MM.1S (cell line): Measurements from ENCODE around the gene ABCA3.
"Not testable (repeated sequence)": the region's sequence is repeated elsewhere in the genome, so short reads cannot be mapped to it uniquely, and the experiment has no call there.

Source experiments
- DNase-seq: peaks from one replicate; pipeline ENCODE4 v3.0.0-alpha.2; 2015
- H2AFZ ChIP-seq: fragments of 300-600 bp; sonication (generic); 2 replicates; pipeline ENCODE4 v1.6.0; 2016; ENCODE audit warnings: antibody characterized with exemption, low read length
- H3F3A ChIP-seq: fragments of 300-600 bp; sonication (generic); 2 replicates; pipeline ENCODE4 v1.6.1; 2016; ENCODE audit warnings: mild to moderate bottlenecking, antibody characterized with exemption, low read length, moderate library complexity, mixed read lengths; ENCODE audit not compliant: insufficient read depth
- H3K27ac ChIP-seq: fragments of 300-600 bp; sonication (generic); 2 replicates; pipeline ENCODE4 v1.5.1; 2016; ENCODE audit warnings: mild to moderate bottlenecking, low read length
- H3K27me3 ChIP-seq: fragments of 300-600 bp; sonication (generic); replicated peaks from 2 replicates; pipeline ENCODE4 v1.6.0; 2016; ENCODE audit warnings: low read length; ENCODE audit not compliant: insufficient read depth
- H3K36me3 ChIP-seq: fragments of 300-600 bp; sonication (generic); replicated peaks from 2 replicates; pipeline ENCODE4 v1.6.1; 2016; ENCODE audit warnings: mild to moderate bottlenecking, low read length, mixed read lengths; ENCODE audit not compliant: insufficient read depth
- H3K4me1 ChIP-seq: fragments of 300-600 bp; sonication (generic); 2 replicates; pipeline ENCODE4 v1.6.1; 2016; ENCODE audit warnings: low read length, mixed read lengths
- H3K4me2 ChIP-seq: fragments of 300-600 bp; sonication (generic); 2 replicates; pipeline ENCODE4 v1.6.0; 2016; ENCODE audit warnings: low read depth, low read length
- H3K4me3 ChIP-seq: fragments of 300-600 bp; sonication (generic); 2 replicates; pipeline ENCODE4 v1.5.1; 2016; ENCODE audit warnings: low read length, mixed read lengths
- H3K79me2 ChIP-seq: fragments of 300-600 bp; sonication (generic); 2 replicates; pipeline ENCODE4 v1.6.1; 2016; ENCODE audit warnings: mixed run types, low read length, mixed read lengths
- H3K9ac ChIP-seq: fragments of 300-600 bp; sonication (generic); 2 replicates; pipeline ENCODE4 v1.6.1; 2016; ENCODE audit warnings: low read length, mixed read lengths
- H3K9me2 ChIP-seq: fragments of 300-600 bp; sonication (generic); replicated peaks from 2 replicates; pipeline ENCODE4 v1.6.1; 2016; ENCODE audit warnings: mild to moderate bottlenecking, low read length, mixed read lengths; ENCODE audit not compliant: insufficient read depth
- H3K9me3 ChIP-seq: fragments of 300-600 bp; sonication (generic); replicated peaks from 2 replicates; pipeline ENCODE4 v1.6.1; 2016; ENCODE audit warnings: mild to moderate bottlenecking, low read length, mixed read lengths; ENCODE audit not compliant: insufficient read depth
- H4K20me1 ChIP-seq: fragments of 300-600 bp; sonication (generic); 2 replicates; pipeline ENCODE4 v1.6.1; 2016; ENCODE audit warnings: mild to moderate bottlenecking, low read length, moderate library complexity, mixed read lengths; ENCODE audit not compliant: insufficient read depth
- CTCF ChIP-seq: fragments of 300-600 bp; sonication (generic); IDR thresholded peaks from 2 replicates; pipeline ENCODE4 v1.5.1; 2016; ENCODE audit warnings: antibody characterized with exemption, low read length, mixed read lengths
- EZH2 ChIP-seq: fragments of 300-600 bp; sonication (generic); optimal IDR thresholded peaks from 2 replicates; pipeline ENCODE3; 2017; ENCODE audit warnings: low read depth, mild to moderate bottlenecking, antibody characterized with exemption, low read length, mixed read lengths
- EZH2phosphoT487 ChIP-seq: fragments of 300-600 bp; sonication (generic); IDR thresholded peaks from 2 replicates; pipeline ENCODE4 v1.6.1; 2018; ENCODE audit warnings: antibody characterized with exemption, low read length

ABCA3 gene

GRCh38 chr16:2267913-2268666 is 72.4 kb downstream of the ABCA3 start, which contains the start of gene RNPS1:
RNPS1 (minus strand) TSS chr16:2268126; CDS start chr16:2264643, 3,483 bp downstream.
- peak within 1 kb of the TSS; percentile 86 for H3K9ac ChIP-seq
- H3K79me2 ChIP-seq: peaks cover 68% of the 10 kb centered on the region
- H3K9me3 ChIP-seq: no peaks in the 10 kb centered on the region
- DNase-seq: peak; percentile 97
- H3K4me2 ChIP-seq: peak within 1 kb of the TSS; percentile 92
- H3K36me3 ChIP-seq: no peaks in the 10 kb centered on the region; the same call in 1 of the 2 replicates
- H2AFZ ChIP-seq: peak within 1 kb of the TSS; percentile 76
- H3F3A ChIP-seq: no peaks in the 10 kb centered on the region
- H3K9me2 ChIP-seq: no peaks in the 10 kb centered on the region
- H3K27ac ChIP-seq: peak within 1 kb of the TSS; percentile 86
- H3K27me3 ChIP-seq: no peaks in the 10 kb centered on the region
- H4K20me1 ChIP-seq: peaks cover 34% of the 10 kb centered on the region
- TF ChIP-seq EZH2phosphoT487 (no peak), EZH2 (no peak), CTCF (no peak)
- H3K4me3 ChIP-seq: peak within 1 kb of the TSS; percentile 90
- 0 out of 2 replicates have a peak, but pooled peaks cover 17% of the 10 kb centered on the region for H3K4me1 ChIP-seq

GRCh38 chr16:2267505-2267912 is 73.0 kb downstream of the ABCA3 start:
- H3K27me3 ChIP-seq, H3K36me3 ChIP-seq, H3K9me3 ChIP-seq, H3K9me2 ChIP-seq, DNase-seq, H3F3A ChIP-seq: not testable (repeated sequence)
- peak overlapping the region; percentile 90 for H3K4me3 ChIP-seq
- H3K4me2 ChIP-seq: peak overlapping the region; percentile 92; the same call in 1 of the 2 replicates
- H3K79me2 ChIP-seq: peaks cover 74% of the 10 kb centered on the region
- peak overlapping the region; percentile 76 for H2AFZ ChIP-seq
- H3K4me1 ChIP-seq: 0 out of 2 replicates have a peak, but pooled peaks cover 17% of the 10 kb centered on the region
- peak overlapping the region; percentile 86 for H3K27ac ChIP-seq
- peak overlapping the region; percentile 86 for H3K9ac ChIP-seq
- H4K20me1 ChIP-seq: peaks cover 34% of the 10 kb centered on the region

GRCh38 chr16:2266887-2267286 is 73.6 kb downstream of the ABCA3 start:
- not testable (repeated sequence) for H3K36me3 ChIP-seq, H3F3A ChIP-seq, H2AFZ ChIP-seq, DNase-seq, H3K27ac ChIP-seq, H3K9me3 ChIP-seq, H3K9me2 ChIP-seq, H3K27me3 ChIP-seq
- 0 out of 2 replicates have a peak, but pooled peaks cover 17% of the 10 kb centered on the region for H3K4me1 ChIP-seq
- H3K4me2 ChIP-seq: peak overlapping the region; percentile 92
- H4K20me1 ChIP-seq: peaks cover 34% of the 10 kb centered on the region
- peak overlapping the region; percentile 86 for H3K9ac ChIP-seq
- peaks cover 80% of the 10 kb centered on the region for H3K79me2 ChIP-seq
- H3K4me3 ChIP-seq: peak overlapping the region; percentile 90

DNA sequence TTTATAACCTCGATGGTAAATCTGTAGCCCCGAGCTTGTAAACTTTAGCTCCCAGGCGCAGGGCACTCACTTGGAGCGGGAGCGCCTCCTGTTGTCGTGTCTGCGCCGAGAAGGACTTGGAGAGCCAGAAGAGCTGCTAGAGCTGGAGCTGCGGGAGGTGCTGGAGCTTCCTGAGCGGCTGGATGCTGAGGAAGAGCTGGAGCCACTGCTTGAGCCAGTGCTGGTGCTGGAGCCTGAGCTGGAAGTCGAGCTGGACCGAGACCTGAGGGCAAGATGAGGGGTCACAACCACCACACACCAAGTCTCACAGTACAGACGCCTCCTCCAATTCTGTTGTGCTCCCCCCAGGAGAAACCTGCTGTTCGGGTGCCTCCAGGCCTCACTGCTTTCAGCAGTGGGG is 77.5 kb downstream of the ABCA3 start:
- H3K9ac ChIP-seq, H3F3A ChIP-seq, H3K27me3 ChIP-seq, H3K9me3 ChIP-seq, H3K4me2 ChIP-seq, DNase-seq, H2AFZ ChIP-seq, H3K27ac ChIP-seq, H3K4me1 ChIP-seq, H3K9me2 ChIP-seq, H3K4me3 ChIP-seq: not testable (repeated sequence)
- peaks cover 26% of the 10 kb centered on the region for H3K36me3 ChIP-seq
- peaks cover 96% of the 10 kb centered on the region for H3K79me2 ChIP-seq
- peaks cover 34% of the 10 kb centered on the region for H4K20me1 ChIP-seq
